Effector memory CD8-positive, alpha-beta T cell (primary cell): ENCODE data around the gene NPC1L1.
"Not testable (repeated sequence)": the region's sequence is repeated elsewhere in the genome, so short reads cannot be mapped to it uniquely, and the experiment has no call there.

ENCODE experiments used
- ATAC-seq: fragments of 150-1000 bp; cut with Tn5 transposase; replicated peaks from 2 replicates; pipeline ENCODE4 v1.10.0; 2021; ENCODE audit warnings: mild to moderate bottlenecking, moderate library complexity
- DNase-seq, 3 experiments: peaks; one replicate each; pipeline ENCODE4 v3.0.0; 2021
- H3K27ac Mint-ChIP-seq, 2 donors: one replicate each; pipeline ENCODE4 v1.8.0; 2022; ENCODE audit warnings: mild to moderate bottlenecking in 2 of 2, mixed read lengths in 2 of 2, moderate library complexity in 2 of 2
- H3K27me3 Mint-ChIP-seq, 2 donors: one replicate each; pipeline ENCODE4 v1.8.0; 2022; ENCODE audit warnings: mixed read lengths in 2 of 2
- H3K36me3 Mint-ChIP-seq: one replicate; pipeline ENCODE4 v1.8.0; 2022; ENCODE audit warnings: mild to moderate bottlenecking, moderate library complexity, mixed read lengths; ENCODE audit not compliant: insufficient read depth
- H3K4me1 Mint-ChIP-seq, 2 donors: one replicate each; pipeline ENCODE4 v1.8.0; 2022; ENCODE audit warnings: low read depth in 2 of 2, mixed read lengths in 2 of 2
- H3K4me3 Mint-ChIP-seq, 2 donors: one replicate each; pipeline ENCODE4 v1.8.0; 2022; ENCODE audit warnings: mild to moderate bottlenecking in 2 of 2, mixed read lengths in 2 of 2, moderate library complexity in 2 of 2
- H3K9me3 Mint-ChIP-seq, 2 donors: one replicate each; pipeline ENCODE4 v1.8.0; 2022; ENCODE audit warnings: mixed read lengths in 2 of 2

NPC1L1 gene

DNA sequence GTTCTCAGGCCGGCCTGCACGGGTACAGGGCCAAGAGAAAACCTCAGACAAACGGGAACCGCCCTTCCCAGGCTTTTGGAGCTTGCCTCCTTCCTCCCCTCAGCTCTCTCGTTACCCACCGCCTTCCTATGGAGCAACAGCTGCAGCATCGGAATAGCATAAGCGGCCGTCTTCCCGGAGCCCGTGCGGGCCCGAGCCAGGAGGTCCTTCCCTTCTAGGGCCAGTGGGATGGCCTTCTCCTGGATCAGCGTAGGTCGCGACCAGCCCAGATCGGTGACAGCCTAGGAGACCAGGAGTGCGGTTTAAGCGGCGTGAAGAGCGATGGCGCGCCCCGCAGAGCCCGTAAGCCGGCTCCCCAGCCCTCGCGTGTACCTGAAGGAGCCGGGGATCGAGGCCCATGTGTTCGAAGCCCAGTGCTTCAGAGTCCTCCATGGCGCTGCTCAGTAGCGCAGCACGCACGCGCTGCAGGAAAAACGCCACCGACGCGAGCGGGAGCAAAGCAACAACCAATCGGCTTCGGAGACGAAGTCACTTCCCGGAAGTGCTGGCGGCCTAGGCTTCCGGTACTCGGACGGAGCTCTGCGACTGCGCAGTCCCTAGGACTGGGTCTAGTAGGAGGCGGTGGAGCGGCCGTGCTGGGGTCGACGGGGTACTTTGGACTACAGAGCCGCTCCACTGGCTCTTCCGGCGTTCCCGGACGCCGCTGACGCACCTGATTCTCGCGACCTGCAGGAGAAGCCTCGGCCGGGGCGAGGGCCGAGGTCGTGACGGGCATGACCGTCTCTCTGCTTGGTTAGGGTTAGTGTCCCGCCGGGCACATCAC lies 32.5 kb upstream of the NPC1L1 start, which contains the start of gene DDX56:
Gene DDX56, minus strand, starts transcription at position 445 of the 823 bp plus-strand sequence. Its CDS starts 13 bp downstream, at position 432.
- Mint-ChIP-seq H3K27ac (peak within 1 kb of the TSS; percentile 99), H3K9me3 (no peaks in the 10 kb centered on the region), H3K36me3 (peaks cover 77% of the 10 kb centered on the region), H3K4me1 (peaks cover 27 to 34% of the 10 kb centered on the region in 2 donors), H3K27me3 (no peaks in the 10 kb centered on the region), H3K4me3 (peak within 1 kb of the TSS; percentile 96)
- ATAC-seq (peak; percentile 95), DNase-seq (peak; percentile 80 to 88 (median 87))

DNA sequence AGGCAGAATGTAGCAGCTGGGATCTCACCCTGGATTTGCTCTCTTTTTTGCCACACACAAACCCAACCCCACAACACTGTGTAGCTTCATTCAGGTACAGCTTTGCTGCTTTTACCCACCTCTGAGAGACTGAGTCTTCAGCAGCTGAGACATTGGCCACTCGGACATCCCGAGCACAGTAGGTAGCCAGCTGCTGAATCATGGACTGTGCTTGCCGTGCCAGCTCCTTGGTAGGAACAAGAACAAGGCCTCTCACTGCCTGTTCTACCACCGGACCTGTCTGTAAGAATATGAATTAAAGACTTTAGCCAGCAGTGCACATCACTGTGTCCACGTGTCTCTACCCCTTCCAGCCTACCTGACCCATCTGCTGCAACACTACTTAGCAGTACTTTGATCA lies 31.6 kb upstream of the NPC1L1 start:
- H3K27me3 Mint-ChIP-seq, result no peaks in the 10 kb centered on the region
- H3K27ac Mint-ChIP-seq, result peak overlapping the region in 1 of 2 donors; percentile 99
- H3K4me3 Mint-ChIP-seq, result peak overlapping the region; percentile 96
- peaks cover 77% of the 10 kb centered on the region for H3K36me3 Mint-ChIP-seq
- H3K4me1 Mint-ChIP-seq, result peaks cover 27 to 34% of the 10 kb centered on the region in 2 donors
- no peak for DNase-seq
- ATAC-seq, result no peak
- H3K9me3 Mint-ChIP-seq, result no peaks in the 10 kb centered on the region

DNA sequence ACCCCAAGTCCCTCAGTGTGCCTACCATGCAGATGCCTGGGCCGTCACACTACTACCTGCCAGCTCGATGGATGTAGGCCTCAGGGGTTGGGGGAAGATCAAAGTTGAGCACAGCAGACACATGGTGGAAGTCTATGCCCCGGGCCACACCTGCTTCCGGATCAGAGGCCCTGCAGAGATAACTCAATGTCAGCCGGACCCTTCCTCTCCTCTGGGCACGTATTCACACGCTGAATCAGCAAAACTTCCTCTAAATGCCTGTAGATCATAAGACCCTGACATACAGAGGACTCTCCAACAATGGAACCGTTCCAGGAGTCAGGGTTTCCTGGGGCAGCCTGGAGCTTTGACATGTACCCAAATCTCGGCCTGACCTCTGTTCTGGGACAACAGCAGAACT lies 28.8 kb upstream of the NPC1L1 start:
- Mint-ChIP-seq H3K36me3 (peaks cover 67% of the 10 kb centered on the region), H3K4me3 (no peak overlapping the region), H3K4me1 (peaks cover 36 to 45% of the 10 kb centered on the region in 2 donors), H3K27me3 (no peaks in the 10 kb centered on the region), H3K9me3 (no peaks in the 10 kb centered on the region), H3K27ac (peak overlapping the region; percentile 19 to 82)
- DNase-seq, result no peak
- no peak for ATAC-seq

DNA sequence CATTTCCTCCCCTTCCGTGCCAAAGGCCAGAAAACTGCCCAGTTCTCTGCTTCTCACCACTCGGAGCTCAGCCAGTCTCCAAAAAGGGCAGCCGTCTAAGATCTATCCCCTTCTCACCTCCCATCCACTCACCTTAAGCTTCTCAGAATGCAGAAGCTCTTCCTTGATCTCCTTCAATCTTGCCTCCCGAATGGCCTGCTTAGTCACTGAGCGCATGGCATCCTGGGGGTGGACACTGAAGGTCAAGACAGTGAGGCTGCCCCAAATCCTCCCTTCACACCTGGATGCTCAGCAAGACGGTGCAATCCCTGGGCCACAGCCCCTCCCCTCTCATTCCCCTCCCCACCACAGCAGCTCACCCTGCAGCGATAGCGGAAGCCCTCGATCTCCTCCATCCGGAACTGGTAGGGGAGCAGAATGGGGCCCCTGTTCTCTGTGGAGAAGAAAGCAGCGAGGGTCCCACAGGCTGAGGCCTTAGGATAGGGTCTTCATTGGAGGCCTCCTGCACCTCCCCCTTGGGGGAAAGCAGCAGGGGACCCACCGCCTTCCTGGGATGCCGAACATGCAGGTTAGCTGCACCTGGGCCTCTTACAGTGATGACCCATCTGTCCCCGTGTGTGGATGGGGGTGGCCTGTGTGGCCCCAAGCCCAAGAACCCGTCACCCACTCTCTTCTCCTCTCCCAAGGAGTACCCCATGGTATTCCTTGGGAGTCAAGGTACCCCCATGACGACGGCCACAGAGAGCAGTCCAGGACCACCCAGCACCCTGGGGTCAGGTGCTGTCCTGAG lies 27.8 kb upstream of the NPC1L1 start:
- H3K4me3 Mint-ChIP-seq, result no peak overlapping the region
- H3K27ac Mint-ChIP-seq, result peak overlapping the region; percentile 19 to 82
- DNase-seq, result no peak
- H3K9me3 Mint-ChIP-seq, result no peaks in the 10 kb centered on the region
- H3K27me3 Mint-ChIP-seq, result no peaks in the 10 kb centered on the region
- peaks cover 28 to 35% of the 10 kb centered on the region in 2 donors for H3K4me1 Mint-ChIP-seq
- no peak for ATAC-seq
- peaks cover 65% of the 10 kb centered on the region for H3K36me3 Mint-ChIP-seq

DNA sequence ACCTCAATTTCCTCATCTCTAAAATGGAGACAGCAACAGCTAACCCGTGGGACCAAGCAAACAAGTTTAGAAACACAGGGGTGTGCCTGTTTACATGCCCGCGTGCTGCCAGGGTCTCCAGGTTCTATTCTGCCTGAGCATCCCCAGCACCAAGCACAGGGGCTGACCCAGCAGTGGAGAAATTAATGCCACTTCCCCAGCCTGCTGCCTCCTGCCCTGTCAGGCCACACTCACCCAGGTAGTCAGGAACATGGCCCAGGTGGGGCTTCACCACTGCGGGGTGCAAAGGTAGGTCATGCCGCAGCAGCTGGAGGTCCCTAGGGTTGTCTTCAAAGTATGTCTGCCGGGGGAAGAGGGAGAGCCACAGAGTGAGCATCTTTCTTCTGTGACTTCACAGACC lies 26.8 kb upstream of the NPC1L1 start:
- no peak overlapping the region for H3K4me3 Mint-ChIP-seq
- DNase-seq (no peak), ATAC-seq (no peak)
- peaks cover 56% of the 10 kb centered on the region for H3K36me3 Mint-ChIP-seq
- peak overlapping the region in 1 of 2 donors; percentile 35 for H3K27ac Mint-ChIP-seq
- H3K4me1 Mint-ChIP-seq, result peaks cover 18 to 24% of the 10 kb centered on the region in 2 donors
- H3K27me3 Mint-ChIP-seq, result no peaks in the 10 kb centered on the region
- H3K9me3 Mint-ChIP-seq, result no peaks in the 10 kb centered on the region

DNA sequence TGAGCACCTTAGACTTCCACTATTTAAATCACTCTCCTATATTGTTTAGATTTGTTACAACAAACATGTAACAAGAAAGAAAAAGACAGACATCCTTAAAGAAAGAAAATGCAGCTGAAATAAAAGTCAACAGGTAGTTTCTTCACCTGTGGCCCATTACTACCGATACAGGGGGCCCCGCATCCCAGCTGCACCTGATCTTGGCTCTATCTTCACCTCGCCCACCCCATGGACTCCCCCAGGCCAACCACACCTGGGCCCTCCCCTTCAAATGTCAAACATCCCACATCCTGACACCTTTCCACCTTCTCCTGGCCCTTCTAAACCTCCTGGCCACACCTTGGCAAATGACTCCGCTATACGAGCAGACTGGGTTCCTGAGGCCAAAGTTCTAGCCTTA lies 25.6 kb upstream of the NPC1L1 start:
- Mint-ChIP-seq H3K4me1 (peaks cover 13 to 17% of the 10 kb centered on the region in 2 donors), H3K27ac (peak overlapping the region; percentile 27 to 35), H3K4me3 (no peak overlapping the region), H3K27me3 (no peaks in the 10 kb centered on the region), H3K36me3 (peaks cover 44% of the 10 kb centered on the region), H3K9me3 (no peaks in the 10 kb centered on the region)
- DNase-seq (no peak), ATAC-seq (no peak)

DNA sequence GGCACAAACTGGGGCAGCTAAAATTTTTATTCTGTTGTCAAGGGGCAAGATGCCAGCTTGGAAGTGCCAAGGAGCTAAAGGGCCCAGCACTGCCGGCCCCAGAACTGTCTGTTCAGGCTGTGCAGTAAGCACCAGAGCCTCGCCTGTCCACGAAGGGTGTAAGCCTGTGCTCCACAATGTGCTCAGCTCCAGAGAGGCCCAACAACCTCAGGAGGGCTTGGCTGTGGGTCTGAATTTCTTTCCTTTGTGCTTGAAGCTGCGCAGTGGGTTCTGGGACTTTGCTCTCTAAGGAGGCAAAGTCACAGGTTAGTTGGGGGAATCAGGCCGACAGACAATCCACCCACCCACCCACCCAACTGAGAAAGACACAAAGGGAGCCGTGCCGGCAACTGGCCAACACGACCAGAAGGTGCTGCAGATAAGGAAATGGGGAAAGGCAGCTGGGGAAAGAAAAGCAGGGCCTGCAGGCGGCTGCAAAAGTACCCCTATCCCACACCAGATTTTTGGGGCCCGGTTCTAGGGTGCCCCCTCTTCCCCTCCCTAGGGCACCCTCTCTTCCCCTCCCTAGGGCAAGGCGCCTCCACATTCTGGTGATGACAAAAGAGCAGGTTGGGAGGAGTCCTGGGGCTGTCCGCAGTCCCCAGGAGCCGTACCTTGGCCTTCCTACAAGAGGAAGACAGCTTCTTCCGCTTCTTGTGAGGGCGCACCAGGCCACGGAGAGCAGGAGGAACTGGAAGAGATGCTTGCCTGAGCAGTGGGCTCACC lies 24.8 kb upstream of the NPC1L1 start:
- DNase-seq (no peak), ATAC-seq (peak; percentile 32)
- peaks cover 37% of the 10 kb centered on the region for H3K36me3 Mint-ChIP-seq
- H3K27me3 Mint-ChIP-seq, result no peaks in the 10 kb centered on the region
- no peak overlapping the region for H3K4me3 Mint-ChIP-seq
- peak overlapping the region in 1 of 2 donors; percentile 32 for H3K27ac Mint-ChIP-seq
- peaks cover 13 to 17% of the 10 kb centered on the region in 2 donors for H3K4me1 Mint-ChIP-seq
- H3K9me3 Mint-ChIP-seq, result no peaks in the 10 kb centered on the region

DNA sequence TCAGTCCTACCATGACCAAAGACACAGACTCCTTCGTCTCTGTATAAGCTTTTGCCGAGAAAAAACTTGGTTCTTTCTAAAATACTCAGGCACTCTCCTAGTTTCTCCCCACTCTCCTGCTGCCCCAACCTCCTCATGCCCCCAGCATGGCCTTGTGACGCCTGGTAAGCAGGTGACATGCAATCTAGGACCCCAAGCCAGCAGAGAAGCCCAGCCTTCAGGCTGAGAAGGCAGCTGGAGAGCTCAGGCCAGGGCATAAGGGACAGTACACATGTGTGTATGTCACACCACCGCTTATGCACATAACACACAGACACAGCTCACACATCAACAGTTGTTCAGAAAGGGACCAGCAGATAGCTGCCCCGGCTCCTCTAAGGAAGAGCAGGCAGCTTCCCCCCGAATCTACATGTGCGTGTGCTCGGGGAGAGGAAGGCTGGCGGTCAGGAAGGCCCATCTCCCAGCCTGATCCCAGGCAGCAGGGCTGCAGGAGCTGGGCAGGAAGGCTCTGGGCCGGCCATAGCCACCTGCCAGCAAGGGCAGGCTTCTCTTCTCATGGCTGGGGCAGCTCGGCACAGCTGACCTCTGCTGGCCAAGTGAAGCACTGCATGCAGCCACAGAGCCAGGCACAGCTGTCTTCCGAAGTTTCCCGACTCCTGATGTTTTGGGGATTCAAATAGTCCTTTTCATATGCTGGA lies 24.1 kb upstream of the NPC1L1 start:
- no peak overlapping the region for H3K4me3 Mint-ChIP-seq
- no peaks in the 10 kb centered on the region for H3K27me3 Mint-ChIP-seq
- H3K4me1 Mint-ChIP-seq, result peaks cover 13 to 17% of the 10 kb centered on the region in 2 donors
- peak overlapping the region in 1 of 2 donors; percentile 32 for H3K27ac Mint-ChIP-seq
- no peaks in the 10 kb centered on the region for H3K9me3 Mint-ChIP-seq
- H3K36me3 Mint-ChIP-seq, result peaks cover 30% of the 10 kb centered on the region
- ATAC-seq, result peak; percentile 92
- peak; percentile 46 to 68 (median 53) for DNase-seq

DNA sequence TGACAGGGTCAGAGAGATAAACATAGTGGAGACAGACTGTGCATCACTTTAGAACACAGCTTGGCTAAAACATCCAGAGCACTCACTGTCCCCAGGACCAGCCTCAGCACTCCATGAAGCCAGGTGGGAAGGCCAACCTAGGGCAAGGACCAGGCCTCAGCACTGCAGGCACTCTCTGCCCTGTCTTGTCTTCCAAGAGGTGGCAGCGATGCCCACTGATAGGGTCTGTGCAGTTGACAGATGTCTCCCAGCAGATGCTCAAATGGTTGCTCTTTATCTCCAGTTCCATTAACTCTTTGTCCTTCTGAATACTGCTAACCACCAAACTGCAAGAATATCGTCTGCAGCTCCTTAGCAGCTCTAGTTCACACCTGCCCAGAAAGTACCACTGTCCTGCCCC lies 23.5 kb upstream of the NPC1L1 start:
- H3K4me1 Mint-ChIP-seq, result peaks cover 13 to 17% of the 10 kb centered on the region in 2 donors
- H3K27ac Mint-ChIP-seq, result peak overlapping the region in 1 of 2 donors; percentile 80
- H3K36me3 Mint-ChIP-seq, result peaks cover 23% of the 10 kb centered on the region
- H3K4me3 Mint-ChIP-seq, result no peak overlapping the region
- no peaks in the 10 kb centered on the region for H3K9me3 Mint-ChIP-seq
- H3K27me3 Mint-ChIP-seq, result no peaks in the 10 kb centered on the region
- ATAC-seq, result no peak
- DNase-seq, result no peak

DNA sequence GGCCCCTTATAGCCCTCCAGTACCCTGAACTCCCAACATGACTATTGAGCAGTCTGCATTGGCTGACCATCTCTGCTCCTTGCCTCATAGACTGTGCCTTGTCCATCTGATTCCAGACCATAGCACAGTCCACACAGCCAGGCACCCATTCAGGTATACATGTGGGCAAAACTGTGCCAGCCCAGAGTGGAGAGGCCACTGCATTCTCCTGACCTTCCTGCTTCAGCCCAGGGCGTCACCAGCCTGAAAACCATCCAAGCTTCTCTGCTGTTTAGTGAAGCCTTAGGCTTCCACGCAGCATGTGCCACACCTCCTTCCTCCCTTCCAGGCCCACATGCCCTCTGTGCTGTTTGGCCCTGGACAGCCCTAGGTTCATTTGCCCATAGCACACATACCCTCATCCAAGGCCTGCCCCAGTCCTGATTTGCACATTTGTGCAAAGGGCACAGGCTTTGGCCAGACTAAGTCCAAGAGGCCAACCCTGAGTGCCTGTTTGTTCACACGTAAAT lies 22.1 kb upstream of the NPC1L1 start:
- Mint-ChIP-seq H3K4me1 (peaks cover 13% of the 10 kb centered on the region in 2 donors), H3K27me3 (no peaks in the 10 kb centered on the region), H3K4me3 (no peak overlapping the region), H3K27ac (peak overlapping the region; percentile 10 to 80), H3K9me3 (no peaks in the 10 kb centered on the region), H3K36me3 (peaks cover 11% of the 10 kb centered on the region)
- no peak for DNase-seq
- ATAC-seq, result no peak

DNA sequence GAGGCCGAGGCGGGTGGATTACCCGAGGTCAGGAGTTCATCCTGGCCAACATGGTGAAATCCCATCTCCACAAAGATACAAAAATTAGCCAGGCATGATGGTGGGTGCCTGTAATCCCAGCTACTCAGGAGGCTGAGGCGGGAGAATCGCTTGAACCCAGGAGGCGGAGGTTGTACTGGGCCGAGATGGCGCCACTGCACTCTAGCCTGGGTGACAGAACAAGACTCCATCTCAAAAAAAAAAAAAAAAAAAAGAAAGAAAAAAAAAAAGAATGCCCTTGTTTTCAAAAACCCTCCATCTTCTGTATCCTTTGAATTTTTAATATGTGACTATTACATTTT lies 21.5 kb upstream of the NPC1L1 start:
- not testable (repeated sequence) for H3K36me3 Mint-ChIP-seq, H3K27ac Mint-ChIP-seq, DNase-seq, H3K9me3 Mint-ChIP-seq, ATAC-seq, H3K27me3 Mint-ChIP-seq, H3K4me3 Mint-ChIP-seq
- peaks cover 13 to 14% of the 10 kb centered on the region in 2 donors for H3K4me1 Mint-ChIP-seq

DNA sequence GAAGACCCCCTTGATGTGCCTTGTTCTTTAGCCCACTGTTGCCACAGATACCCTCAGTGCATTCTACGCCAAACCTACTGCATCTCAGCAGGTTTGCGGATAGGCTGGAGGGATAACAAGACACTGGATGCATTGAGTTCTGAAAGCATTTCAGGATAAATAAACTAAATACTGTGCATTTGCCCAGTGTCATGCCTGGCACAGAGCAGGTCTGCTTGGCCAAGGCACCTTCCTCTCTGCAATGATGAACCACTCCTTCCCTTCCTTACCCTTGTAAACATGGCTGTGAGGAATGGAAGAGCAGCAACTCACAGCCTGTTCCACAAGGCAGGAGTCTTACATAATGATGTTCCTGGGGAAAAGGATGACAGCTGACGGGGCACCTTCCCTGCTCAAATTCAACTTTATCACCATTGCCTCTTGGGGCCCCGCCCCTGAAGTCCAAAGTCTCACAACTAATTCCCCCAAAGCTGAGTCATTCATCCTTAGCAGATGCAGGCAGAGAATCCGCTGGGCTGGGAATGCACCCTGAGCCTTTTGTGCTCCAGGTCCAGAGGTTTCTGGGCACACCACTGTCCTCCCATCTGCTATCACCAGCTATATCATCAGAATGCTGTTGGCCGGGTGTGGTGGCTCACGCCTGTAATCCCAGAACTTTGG lies 21.0 kb upstream of the NPC1L1 start:
- DNase-seq, result no peak
- Mint-ChIP-seq H3K4me1 (peaks cover 8 to 9% of the 10 kb centered on the region in 2 donors), H3K27ac (no peak overlapping the region), H3K36me3 (peaks cover under 1% of the 10 kb centered on the region), H3K9me3 (no peaks in the 10 kb centered on the region), H3K4me3 (no peak overlapping the region), H3K27me3 (no peaks in the 10 kb centered on the region)
- no peak for ATAC-seq
